ENCODE results near the gene AQP10. TPM values are rescaled to one million over a fixed set of nuclear protein-coding genes. Genes with fewer than 3 reads are reported as not detected.
"Not testable (repeated sequence)": the region's sequence is repeated elsewhere in the genome, so short reads cannot be mapped to it uniquely, and the experiment has no call there.

AQP10 gene, protein sequence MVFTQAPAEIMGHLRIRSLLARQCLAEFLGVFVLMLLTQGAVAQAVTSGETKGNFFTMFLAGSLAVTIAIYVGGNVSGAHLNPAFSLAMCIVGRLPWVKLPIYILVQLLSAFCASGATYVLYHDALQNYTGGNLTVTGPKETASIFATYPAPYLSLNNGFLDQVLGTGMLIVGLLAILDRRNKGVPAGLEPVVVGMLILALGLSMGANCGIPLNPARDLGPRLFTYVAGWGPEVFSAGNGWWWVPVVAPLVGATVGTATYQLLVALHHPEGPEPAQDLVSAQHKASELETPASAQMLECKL
- total RNA-seq (not detected), polyA plus RNA-seq (0.05 TPM)

DNA sequence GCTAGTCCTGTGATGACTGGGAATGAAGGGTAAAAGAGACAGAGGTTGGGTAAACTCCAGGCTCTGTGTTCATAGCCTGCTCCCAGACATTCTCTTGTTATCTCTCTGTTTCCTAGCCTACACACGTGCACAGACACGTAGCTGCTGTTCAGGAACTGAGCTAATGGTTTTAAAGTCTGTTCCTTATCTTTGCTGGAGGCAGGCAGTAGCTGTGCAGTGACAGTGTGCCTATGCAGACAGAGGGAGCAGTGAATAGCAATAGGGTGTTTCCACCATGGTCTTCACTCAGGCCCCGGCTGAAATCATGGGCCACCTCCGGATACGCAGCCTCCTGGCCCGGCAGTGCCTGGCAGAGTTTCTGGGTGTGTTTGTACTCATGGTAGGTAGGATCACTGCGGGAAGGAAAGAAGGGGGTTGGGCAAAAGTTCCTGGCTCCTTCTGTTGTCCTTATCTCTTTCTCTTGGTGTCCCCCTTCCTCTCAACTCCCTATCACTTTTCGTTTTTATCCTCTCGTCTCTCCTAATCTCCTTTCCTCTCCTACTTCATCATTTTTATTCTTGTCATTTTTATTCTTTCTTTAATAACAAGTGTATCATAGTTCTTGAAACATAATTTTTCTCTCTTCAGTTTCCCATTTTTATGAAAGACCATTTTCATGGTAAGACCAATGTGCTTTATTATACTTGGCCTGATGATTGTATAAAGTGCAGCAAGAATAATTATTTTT is at the start of gene AQP10:
Gene AQP10, plus strand, starts transcription at position 212 of the 727 bp plus-strand sequence. Its CDS starts 63 bp downstream, at position 275.
- 27% methylated on average over 9 of the region's 9 CpGs for WGBS
- Histone ChIP-seq H3K36me3 (ENCODE audit: insufficient read depth) (no peaks in the 10 kb centered on the region), H3K27ac (ENCODE audit: low read depth) (no peak within 1 kb of the TSS), H3K4me1 (ENCODE audit: insufficient read depth) (no peaks in the 10 kb centered on the region), H3K4me3 (ENCODE audit: low read depth, low read length) (no peak within 1 kb of the TSS)
- DNase-seq (ENCODE audit: extremely low spot score) = peak; percentile 21

GRCh38 chr1:154272217-154272998 is 48.5 kb upstream of the AQP10 start, which contains the start of gene HAX1:
Gene HAX1 (plus strand): TSS chr1:154272629. CDS start chr1:154272724, 95 bp downstream.
- H3K4me1 ChIP-seq (ENCODE audit: insufficient read depth) = no peaks in the 10 kb centered on the region
- under 1% methylated on average over 47 of the region's 47 CpGs for WGBS
- peaks cover 3% of the 10 kb centered on the region for H3K36me3 ChIP-seq (ENCODE audit: insufficient read depth)
- H3K27ac ChIP-seq (ENCODE audit: low read depth) = peak within 1 kb of the TSS; percentile 87
- peak; percentile 91 for DNase-seq (ENCODE audit: extremely low spot score)
- H3K4me3 ChIP-seq (ENCODE audit: low read depth, low read length) = peak within 1 kb of the TSS; percentile 63

- no peak for DNase-seq (ENCODE audit: extremely low spot score)
- WGBS = 45% methylated on average over 13 of the region's 13 CpGs
- Histone ChIP-seq H3K36me3 (ENCODE audit: insufficient read depth) (peaks cover 3% of the 10 kb centered on the region), H3K27ac (ENCODE audit: low read depth) (peak overlapping the region; percentile 87), H3K4me1 (ENCODE audit: insufficient read depth) (no peaks in the 10 kb centered on the region), H3K4me3 (ENCODE audit: low read depth, low read length) (peak overlapping the region; percentile 63)
Measured at GRCh38 chr1:154272999-154273563, 47.8 kb upstream of the AQP10 start.

GRCh38 chr1:154276797-154277196 is 44.1 kb upstream of the AQP10 start:
- no peak overlapping the region for H3K27ac ChIP-seq (ENCODE audit: low read depth)
- no peak overlapping the region for H3K4me3 ChIP-seq (ENCODE audit: low read depth, low read length)
- no peak for DNase-seq (ENCODE audit: extremely low spot score)
- H3K36me3 ChIP-seq (ENCODE audit: insufficient read depth) = peaks cover 3% of the 10 kb centered on the region
- 88% methylated on average over 7 of the region's 7 CpGs for WGBS
- no peaks in the 10 kb centered on the region for H3K4me1 ChIP-seq (ENCODE audit: insufficient read depth)

DNA sequence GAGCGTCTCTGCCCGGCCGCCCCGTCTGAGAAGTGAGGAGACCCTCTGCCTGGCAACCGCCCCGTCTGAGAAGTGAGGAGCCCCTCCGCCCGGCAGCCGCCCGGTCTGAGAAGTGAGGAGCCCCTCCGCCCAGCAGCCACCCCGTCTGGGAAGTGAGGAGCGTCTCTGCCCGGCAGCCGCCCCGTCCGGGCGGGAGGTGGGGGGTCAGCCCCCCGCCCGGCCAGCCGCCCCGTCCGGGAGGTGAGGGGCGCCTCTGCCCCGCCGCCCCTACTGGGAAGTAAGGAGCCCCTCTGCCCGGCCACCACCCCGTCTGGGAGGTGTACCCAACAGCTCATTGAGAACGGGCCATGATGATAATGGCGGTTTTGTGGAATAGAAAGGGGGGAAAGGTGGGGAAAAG is 33.3 kb upstream of the AQP10 start:
- not testable (repeated sequence) for H3K4me1 ChIP-seq (ENCODE audit: insufficient read depth); H3K4me3 ChIP-seq (ENCODE audit: low read depth, low read length); H3K27ac ChIP-seq (ENCODE audit: low read depth); DNase-seq (ENCODE audit: extremely low spot score); H3K36me3 ChIP-seq (ENCODE audit: insufficient read depth)
- 93% methylated on average over 20 of the region's 30 CpGs for WGBS

DNA sequence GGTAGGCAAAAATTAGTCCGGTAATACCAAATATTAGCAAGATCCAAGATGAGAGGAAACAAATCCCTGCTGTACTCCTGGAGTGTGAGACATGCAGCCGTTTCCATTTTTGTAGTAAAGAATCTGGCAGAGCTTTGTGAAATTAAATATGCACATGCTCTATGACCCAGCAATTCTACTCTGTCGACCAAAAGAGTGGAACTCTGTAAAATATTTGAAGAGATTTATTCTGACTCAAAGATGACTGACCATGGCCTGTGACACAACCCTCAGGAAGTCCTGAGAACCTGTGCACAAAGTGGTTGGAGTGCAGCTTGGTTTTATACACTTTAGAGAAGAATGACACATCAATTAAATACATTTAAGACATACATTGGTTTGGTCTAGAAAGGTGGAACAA is 32.2 kb upstream of the AQP10 start:
- H3K4me1 ChIP-seq (ENCODE audit: insufficient read depth) = no peaks in the 10 kb centered on the region
- H3K27ac ChIP-seq (ENCODE audit: low read depth) = no peak overlapping the region
- H3K36me3 ChIP-seq (ENCODE audit: insufficient read depth) = no peaks in the 10 kb centered on the region
- no peak overlapping the region for H3K4me3 ChIP-seq (ENCODE audit: low read depth, low read length)
- no peak for DNase-seq (ENCODE audit: extremely low spot score)
- 68% methylated on average over 3 of the region's 3 CpGs for WGBS

GRCh38 chr1:154290921-154291320 is 30.0 kb upstream of the AQP10 start:
- Histone ChIP-seq H3K4me3 (ENCODE audit: low read depth, low read length) (no peak overlapping the region), H3K4me1 (ENCODE audit: insufficient read depth) (no peaks in the 10 kb centered on the region), H3K27ac (ENCODE audit: low read depth) (no peak overlapping the region), H3K36me3 (ENCODE audit: insufficient read depth) (no peaks in the 10 kb centered on the region)
- no peak for DNase-seq (ENCODE audit: extremely low spot score)
- 90% methylated on average over 1 of the region's 1 CpG for WGBS

DNA sequence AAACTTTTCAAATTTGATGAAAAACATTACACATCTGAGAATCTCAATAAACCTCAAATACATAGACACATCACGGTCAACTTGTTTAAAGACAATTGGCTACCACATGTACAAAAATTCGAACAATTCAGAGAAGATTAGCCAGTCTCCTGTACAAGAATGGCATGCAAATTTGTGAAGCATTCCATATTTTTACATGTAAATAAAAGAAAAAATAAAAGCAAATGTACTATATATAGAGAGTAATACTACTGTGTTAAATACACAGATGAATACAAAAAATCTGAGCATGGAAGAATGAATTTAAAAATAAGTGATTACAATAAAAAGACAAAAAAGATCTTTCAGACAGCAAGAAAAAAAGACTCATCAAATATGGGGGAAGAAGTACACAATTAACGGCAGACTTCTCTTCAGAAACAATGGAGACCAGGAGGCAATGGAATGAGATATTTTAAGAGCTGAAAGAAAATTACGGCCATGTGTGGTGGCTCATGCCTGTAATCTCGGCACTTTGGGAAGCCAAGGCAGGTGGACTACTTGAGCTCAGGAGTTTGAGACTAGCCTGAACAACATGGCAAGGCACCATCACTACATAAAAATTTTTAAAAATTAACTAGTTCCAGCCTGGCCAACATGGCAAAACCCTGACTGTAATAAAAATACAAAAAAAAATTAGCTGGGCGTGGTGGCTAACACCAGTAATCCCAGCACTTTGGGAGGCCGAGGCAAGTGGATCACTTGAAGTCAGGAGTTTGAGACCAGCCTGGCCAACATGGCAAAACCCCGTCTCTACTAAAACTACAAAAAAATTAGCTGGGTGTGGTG is 25.3 kb upstream of the AQP10 start:
- DNase-seq (ENCODE audit: extremely low spot score) = no peak
- Histone ChIP-seq H3K36me3 (ENCODE audit: insufficient read depth) (no peaks in the 10 kb centered on the region), H3K27ac (ENCODE audit: low read depth) (no peak overlapping the region), H3K4me1 (ENCODE audit: insufficient read depth) (no peaks in the 10 kb centered on the region), H3K4me3 (ENCODE audit: low read depth, low read length) (no peak overlapping the region)
- WGBS = 82% methylated on average over 8 of the region's 8 CpGs

DNA sequence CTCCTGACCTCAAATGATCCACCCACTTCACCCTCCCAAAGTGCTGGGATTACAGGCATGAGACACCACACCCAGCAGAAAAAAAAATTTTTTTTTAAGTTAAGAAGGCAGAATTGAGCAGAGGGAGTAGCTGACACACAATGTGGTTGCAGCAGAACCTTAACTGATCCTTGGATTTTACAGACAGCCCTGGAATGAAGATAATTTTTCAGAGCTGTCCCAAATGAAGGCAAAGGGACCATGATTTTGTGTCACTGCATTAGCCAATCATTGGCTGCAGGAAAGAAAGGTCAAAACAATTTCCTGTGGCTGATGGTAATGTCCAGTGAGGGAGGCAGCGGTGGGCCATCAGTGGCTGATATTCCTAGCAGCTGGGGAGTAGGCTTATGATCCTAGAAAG is 19.3 kb upstream of the AQP10 start:
- DNase-seq (ENCODE audit: extremely low spot score) = no peak
- WGBS = 86% methylated on average over 1 of the region's 1 CpG
- Histone ChIP-seq H3K27ac (ENCODE audit: low read depth) (no peak overlapping the region), H3K4me1 (ENCODE audit: insufficient read depth) (no peaks in the 10 kb centered on the region), H3K4me3 (ENCODE audit: low read depth, low read length) (no peak overlapping the region), H3K36me3 (ENCODE audit: insufficient read depth) (no peaks in the 10 kb centered on the region)

DNA sequence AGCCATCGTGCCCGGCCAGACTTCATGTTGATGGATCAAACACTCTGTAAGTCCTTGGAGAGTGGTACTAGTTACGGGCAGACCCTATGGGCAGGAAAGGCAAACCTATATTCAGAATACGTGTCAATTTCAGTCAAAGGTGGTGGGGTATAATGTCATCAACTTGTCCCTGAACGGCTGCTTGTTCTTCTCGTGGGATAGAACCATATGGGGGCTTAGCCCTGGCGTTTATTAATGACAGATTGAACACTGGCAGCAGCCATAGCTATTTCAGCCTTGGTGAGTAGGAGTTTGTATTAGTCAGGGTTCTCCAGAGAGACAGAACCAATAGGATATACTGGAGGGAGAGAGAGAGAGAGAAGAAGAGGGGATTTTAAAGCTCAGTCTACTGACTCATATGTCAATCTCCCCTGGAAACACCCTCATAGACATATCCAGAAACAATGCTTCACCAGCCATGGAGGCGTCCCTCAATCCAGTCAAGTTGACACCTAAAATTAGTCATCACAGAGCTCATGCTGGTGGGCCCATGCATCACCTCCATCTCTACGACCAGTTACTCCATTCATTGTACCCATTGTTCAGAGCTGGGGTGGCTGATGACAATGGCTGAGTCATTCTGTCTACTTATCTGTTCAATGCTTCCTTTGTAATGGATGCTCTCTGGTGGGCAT is 16.1 kb upstream of the AQP10 start:
- Histone ChIP-seq H3K27ac (ENCODE audit: low read depth) (no peak overlapping the region), H3K4me3 (ENCODE audit: low read depth, low read length) (no peak overlapping the region), H3K36me3 (ENCODE audit: insufficient read depth) (no peaks in the 10 kb centered on the region), H3K4me1 (ENCODE audit: insufficient read depth) (no peaks in the 10 kb centered on the region)
- whole genome bisulfite sequencing = 83% methylated on average over 9 of the region's 9 CpGs
- no peak for DNase-seq (ENCODE audit: extremely low spot score)

- Histone ChIP-seq H3K4me3 (ENCODE audit: low read depth, low read length) (no peak overlapping the region), H3K36me3 (ENCODE audit: insufficient read depth) (no peaks in the 10 kb centered on the region), H3K4me1 (ENCODE audit: insufficient read depth) (no peaks in the 10 kb centered on the region), H3K27ac (ENCODE audit: low read depth) (no peak overlapping the region)
- 83% methylated on average over 3 of the region's 3 CpGs for WGBS
- no peak for DNase-seq (ENCODE audit: extremely low spot score)
Measured at GRCh38 chr1:154306151-154306550, 14.7 kb upstream of the AQP10 start.

- DNase-seq (ENCODE audit: extremely low spot score); H3K4me1 ChIP-seq (ENCODE audit: insufficient read depth); H3K36me3 ChIP-seq (ENCODE audit: insufficient read depth); H3K4me3 ChIP-seq (ENCODE audit: low read depth, low read length); H3K27ac ChIP-seq (ENCODE audit: low read depth): not testable (repeated sequence)
- 51% methylated on average over 4 of the region's 4 CpGs for WGBS
Measured at GRCh38 chr1:154307670-154308270, 13.1 kb upstream of the AQP10 start.

Data from urinary bladder (tissue), 4 donors.